ENCODE data around the gene MOCOS.

The MOCOS gene

DNA sequence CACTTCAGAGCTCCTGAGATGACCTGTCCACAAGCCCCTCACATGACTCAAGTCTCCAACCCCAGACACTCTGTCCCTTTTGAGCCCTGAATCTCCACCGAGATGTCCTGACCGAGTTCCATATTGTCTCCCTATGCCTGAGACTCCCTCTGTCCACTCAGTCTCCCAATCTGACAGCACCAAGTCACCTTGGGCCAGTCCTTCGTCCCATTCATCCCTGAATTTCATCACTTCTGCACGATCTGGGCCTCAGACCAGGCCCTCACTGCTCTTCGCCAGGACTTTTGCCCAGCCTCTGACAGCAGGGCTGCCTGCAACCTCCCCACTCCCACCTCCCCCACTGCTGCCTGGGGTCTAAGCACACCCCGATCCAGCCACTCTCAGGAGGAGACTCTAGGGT is 4.3 kb upstream of the MOCOS start:
- ChIA-PET CTCF (interaction anchor here (0.6 kb wide), 1 partner anchor 96 kb away, joined by 3 read pairs; no protein-coding TSS in a partner anchor), POLR2A (no interaction called here)
- Histone ChIP-seq H3K36me3 (ENCODE audit: control insufficient read depth in 2 of 2, insufficient read depth in 1 of 2, low read length in 2 of 2) (peaks cover 0 to 3% of the 10 kb centered on the region in 2 experiments; a peak in 1 of 3 replicates), H3K4me3 (ENCODE audit: low read depth, low read length) (no peak overlapping the region), H3K27ac (ENCODE audit: extremely low read depth, low read depth, low read length) (no peak overlapping the region), H3K4me1 (ENCODE audit: control insufficient read depth, insufficient read depth, low read length) (no peaks in the 10 kb centered on the region), H3K9me3 (ENCODE audit: control insufficient read depth, insufficient read depth, low read depth, low read length) (no peaks in the 10 kb centered on the region)
- TF ChIP-seq SCRT1 (tag by site-specific recombination; IDR thresholded peaks at IDR 0.05; ENCODE audit: borderline replicate concordance) (no peak), SP7 (tag by site-specific recombination; IDR thresholded peaks at IDR 0.05) (no peak), ZNF341 (tag by site-specific recombination; IDR thresholded peaks at IDR 0.05; ENCODE audit: low read depth) (no peak)
- TF ChIP-seq, protein P1, sequence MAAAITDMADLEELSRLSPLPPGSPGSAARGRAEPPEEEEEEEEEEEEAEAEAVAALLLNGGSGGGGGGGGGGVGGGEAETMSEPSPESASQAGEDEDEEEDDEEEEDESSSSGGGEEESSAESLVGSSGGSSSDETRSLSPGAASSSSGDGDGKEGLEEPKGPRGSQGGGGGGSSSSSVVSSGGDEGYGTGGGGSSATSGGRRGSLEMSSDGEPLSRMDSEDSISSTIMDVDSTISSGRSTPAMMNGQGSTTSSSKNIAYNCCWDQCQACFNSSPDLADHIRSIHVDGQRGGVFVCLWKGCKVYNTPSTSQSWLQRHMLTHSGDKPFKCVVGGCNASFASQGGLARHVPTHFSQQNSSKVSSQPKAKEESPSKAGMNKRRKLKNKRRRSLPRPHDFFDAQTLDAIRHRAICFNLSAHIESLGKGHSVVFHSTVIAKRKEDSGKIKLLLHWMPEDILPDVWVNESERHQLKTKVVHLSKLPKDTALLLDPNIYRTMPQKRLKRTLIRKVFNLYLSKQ (tag by site-specific recombination; IDR thresholded peaks at IDR 0.05; ENCODE audit: borderline replicate concordance): no peak

DNA sequence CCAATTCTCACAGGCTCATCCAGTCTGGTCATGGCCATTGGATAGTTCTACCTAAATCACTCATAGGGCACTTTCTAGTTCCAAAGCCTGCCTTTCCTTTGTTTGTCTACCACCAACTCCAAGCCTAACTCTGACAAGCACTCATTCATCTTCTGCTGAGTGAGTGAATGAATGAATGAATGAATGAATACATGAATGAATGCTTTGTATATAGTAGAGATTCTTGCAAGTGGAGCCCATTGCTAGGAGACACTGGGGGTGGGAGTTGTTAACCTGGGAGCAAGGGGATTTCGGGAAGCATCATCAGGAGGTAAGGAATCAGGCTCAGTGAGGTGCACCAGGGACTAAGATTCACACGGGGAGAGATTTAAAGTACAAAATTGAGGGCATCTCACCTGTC is 3.3 kb upstream of the MOCOS start:
- TF ChIP-seq ZNF112 (tag by site-specific recombination; IDR thresholded peaks at IDR 0.05) (no peak), ZNF140 (tag by site-specific recombination; IDR thresholded peaks at IDR 0.05) (no peak), ZNF473 (tag by site-specific recombination; IDR thresholded peaks at IDR 0.05) (no peak), ZNF24 (tag by site-specific recombination; IDR thresholded peaks at IDR 0.05) (0 out of 2 replicates have a peak, but pooled peaks have one; percentile 45)
- Histone ChIP-seq H3K4me1 (ENCODE audit: control insufficient read depth, insufficient read depth, low read length) (no peaks in the 10 kb centered on the region), H3K9me3 (ENCODE audit: control insufficient read depth, insufficient read depth, low read depth, low read length) (no peaks in the 10 kb centered on the region), H3K27ac (ENCODE audit: extremely low read depth, low read depth, low read length) (no peak overlapping the region), H3K36me3 (ENCODE audit: control insufficient read depth in 2 of 2, insufficient read depth in 1 of 2, low read length in 2 of 2) (no peaks in the 10 kb centered on the region), H3K4me3 (ENCODE audit: low read depth, low read length) (no peak overlapping the region)
- ChIA-PET POLR2A (no interaction called here), CTCF (interaction anchor here (0.6 kb wide), 1 partner anchor 89 kb away, joined by 3 read pairs; no protein-coding TSS in a partner anchor)

DNA sequence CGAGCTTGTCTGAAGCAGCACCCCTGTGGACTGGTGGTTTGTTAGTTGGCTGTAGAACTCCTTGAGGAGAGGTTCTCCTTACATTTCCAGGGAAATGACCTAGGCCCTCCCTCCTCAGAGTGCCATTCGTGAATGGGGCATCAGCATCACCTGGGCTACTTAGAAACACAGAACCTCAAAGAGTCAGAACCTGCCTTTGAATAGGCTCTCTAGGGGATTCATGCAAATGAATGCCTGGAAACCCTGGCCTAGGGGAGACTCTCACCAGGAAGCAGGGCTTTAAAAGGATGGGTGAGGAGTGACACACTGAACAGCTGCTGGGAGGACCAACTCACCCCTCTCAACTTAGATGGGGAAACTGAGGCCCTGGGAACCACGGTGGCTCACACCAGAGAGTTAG is 2.1 kb upstream of the MOCOS start:
- H3K4me1 ChIP-seq (ENCODE audit: control insufficient read depth, insufficient read depth, low read length): no peaks in the 10 kb centered on the region
- POLR2A ChIA-PET: no interaction called here
- H3K27ac ChIP-seq (ENCODE audit: extremely low read depth, low read depth, low read length): no peak overlapping the region
- H3K36me3 ChIP-seq (ENCODE audit: control insufficient read depth in 2 of 2, insufficient read depth in 1 of 2, low read length in 2 of 2): no peaks in the 10 kb centered on the region
- no peak overlapping the region for H3K4me3 ChIP-seq (ENCODE audit: low read depth, low read length)
- H3K9me3 ChIP-seq (ENCODE audit: control insufficient read depth, insufficient read depth, low read depth, low read length): no peaks in the 10 kb centered on the region
- CTCF ChIA-PET: interaction anchor here (1.4 kb wide), 1 partner anchor 90 kb away, joined by 6 read pairs; no protein-coding TSS in a partner anchor
- TF ChIP-seq ZNF549 (tag by site-specific recombination; IDR thresholded peaks at IDR 0.05) (no peak), ZNF214 (tag by site-specific recombination; IDR thresholded peaks at IDR 0.05; ENCODE audit: borderline replicate concordance) (no peak), KLF16 (tag by site-specific recombination; IDR thresholded peaks at IDR 0.05) (no peak), ZNF350 (tag by site-specific recombination; IDR thresholded peaks at IDR 0.05) (no peak), ZNF302 (tag by site-specific recombination; IDR thresholded peaks at IDR 0.05; ENCODE audit: low read depth) (no peak), ZNF391 (tag by site-specific recombination; IDR thresholded peaks at IDR 0.05; ENCODE audit: borderline replicate concordance, low read depth) (no peak), ZNF169 (tag by site-specific recombination; IDR thresholded peaks at IDR 0.05) (no peak), ZNF776 (tag by site-specific recombination; IDR thresholded peaks at IDR 0.05; ENCODE audit: borderline replicate concordance) (no peak)
- TF ChIP-seq, protein P2, sequence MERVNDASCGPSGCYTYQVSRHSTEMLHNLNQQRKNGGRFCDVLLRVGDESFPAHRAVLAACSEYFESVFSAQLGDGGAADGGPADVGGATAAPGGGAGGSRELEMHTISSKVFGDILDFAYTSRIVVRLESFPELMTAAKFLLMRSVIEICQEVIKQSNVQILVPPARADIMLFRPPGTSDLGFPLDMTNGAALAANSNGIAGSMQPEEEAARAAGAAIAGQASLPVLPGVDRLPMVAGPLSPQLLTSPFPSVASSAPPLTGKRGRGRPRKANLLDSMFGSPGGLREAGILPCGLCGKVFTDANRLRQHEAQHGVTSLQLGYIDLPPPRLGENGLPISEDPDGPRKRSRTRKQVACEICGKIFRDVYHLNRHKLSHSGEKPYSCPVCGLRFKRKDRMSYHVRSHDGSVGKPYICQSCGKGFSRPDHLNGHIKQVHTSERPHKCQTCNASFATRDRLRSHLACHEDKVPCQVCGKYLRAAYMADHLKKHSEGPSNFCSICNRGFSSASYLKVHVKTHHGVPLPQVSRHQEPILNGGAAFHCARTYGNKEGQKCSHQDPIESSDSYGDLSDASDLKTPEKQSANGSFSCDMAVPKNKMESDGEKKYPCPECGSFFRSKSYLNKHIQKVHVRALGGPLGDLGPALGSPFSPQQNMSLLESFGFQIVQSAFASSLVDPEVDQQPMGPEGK (tag by site-specific recombination; IDR thresholded peaks at IDR 0.05): no peak
- TF ChIP-seq, protein P3, sequence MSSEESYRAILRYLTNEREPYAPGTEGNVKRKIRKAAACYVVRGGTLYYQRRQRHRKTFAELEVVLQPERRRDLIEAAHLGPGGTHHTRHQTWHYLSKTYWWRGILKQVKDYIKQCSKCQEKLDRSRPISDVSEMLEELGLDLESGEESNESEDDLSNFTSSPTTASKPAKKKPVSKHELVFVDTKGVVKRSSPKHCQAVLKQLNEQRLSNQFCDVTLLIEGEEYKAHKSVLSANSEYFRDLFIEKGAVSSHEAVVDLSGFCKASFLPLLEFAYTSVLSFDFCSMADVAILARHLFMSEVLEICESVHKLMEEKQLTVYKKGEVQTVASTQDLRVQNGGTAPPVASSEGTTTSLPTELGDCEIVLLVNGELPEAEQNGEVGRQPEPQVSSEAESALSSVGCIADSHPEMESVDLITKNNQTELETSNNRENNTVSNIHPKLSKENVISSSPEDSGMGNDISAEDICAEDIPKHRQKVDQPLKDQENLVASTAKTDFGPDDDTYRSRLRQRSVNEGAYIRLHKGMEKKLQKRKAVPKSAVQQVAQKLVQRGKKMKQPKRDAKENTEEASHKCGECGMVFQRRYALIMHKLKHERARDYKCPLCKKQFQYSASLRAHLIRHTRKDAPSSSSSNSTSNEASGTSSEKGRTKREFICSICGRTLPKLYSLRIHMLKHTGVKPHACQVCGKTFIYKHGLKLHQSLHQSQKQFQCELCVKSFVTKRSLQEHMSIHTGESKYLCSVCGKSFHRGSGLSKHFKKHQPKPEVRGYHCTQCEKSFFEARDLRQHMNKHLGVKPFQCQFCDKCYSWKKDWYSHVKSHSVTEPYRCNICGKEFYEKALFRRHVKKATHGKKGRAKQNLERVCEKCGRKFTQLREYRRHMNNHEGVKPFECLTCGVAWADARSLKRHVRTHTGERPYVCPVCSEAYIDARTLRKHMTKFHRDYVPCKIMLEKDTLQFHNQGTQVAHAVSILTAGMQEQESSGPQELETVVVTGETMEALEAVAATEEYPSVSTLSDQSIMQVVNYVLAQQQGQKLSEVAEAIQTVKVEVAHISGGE (tag by site-specific recombination; conservative IDR thresholded peaks at IDR 0.05; ENCODE audit: low read depth): no peak
- TF ChIP-seq, protein P4, sequence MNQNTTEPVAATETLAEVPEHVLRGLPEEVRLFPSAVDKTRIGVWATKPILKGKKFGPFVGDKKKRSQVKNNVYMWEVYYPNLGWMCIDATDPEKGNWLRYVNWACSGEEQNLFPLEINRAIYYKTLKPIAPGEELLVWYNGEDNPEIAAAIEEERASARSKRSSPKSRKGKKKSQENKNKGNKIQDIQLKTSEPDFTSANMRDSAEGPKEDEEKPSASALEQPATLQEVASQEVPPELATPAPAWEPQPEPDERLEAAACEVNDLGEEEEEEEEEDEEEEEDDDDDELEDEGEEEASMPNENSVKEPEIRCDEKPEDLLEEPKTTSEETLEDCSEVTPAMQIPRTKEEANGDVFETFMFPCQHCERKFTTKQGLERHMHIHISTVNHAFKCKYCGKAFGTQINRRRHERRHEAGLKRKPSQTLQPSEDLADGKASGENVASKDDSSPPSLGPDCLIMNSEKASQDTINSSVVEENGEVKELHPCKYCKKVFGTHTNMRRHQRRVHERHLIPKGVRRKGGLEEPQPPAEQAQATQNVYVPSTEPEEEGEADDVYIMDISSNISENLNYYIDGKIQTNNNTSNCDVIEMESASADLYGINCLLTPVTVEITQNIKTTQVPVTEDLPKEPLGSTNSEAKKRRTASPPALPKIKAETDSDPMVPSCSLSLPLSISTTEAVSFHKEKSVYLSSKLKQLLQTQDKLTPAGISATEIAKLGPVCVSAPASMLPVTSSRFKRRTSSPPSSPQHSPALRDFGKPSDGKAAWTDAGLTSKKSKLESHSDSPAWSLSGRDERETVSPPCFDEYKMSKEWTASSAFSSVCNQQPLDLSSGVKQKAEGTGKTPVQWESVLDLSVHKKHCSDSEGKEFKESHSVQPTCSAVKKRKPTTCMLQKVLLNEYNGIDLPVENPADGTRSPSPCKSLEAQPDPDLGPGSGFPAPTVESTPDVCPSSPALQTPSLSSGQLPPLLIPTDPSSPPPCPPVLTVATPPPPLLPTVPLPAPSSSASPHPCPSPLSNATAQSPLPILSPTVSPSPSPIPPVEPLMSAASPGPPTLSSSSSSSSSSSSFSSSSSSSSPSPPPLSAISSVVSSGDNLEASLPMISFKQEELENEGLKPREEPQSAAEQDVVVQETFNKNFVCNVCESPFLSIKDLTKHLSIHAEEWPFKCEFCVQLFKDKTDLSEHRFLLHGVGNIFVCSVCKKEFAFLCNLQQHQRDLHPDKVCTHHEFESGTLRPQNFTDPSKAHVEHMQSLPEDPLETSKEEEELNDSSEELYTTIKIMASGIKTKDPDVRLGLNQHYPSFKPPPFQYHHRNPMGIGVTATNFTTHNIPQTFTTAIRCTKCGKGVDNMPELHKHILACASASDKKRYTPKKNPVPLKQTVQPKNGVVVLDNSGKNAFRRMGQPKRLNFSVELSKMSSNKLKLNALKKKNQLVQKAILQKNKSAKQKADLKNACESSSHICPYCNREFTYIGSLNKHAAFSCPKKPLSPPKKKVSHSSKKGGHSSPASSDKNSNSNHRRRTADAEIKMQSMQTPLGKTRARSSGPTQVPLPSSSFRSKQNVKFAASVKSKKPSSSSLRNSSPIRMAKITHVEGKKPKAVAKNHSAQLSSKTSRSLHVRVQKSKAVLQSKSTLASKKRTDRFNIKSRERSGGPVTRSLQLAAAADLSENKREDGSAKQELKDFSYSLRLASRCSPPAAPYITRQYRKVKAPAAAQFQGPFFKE (tag by site-specific recombination; IDR thresholded peaks at IDR 0.05; ENCODE audit: borderline replicate concordance): no peak
